Gastrocnemius medialis (tissue), 4 donors: Measurements from ENCODE around the gene LITAFD. TPM values are rescaled to one million over a fixed set of nuclear protein-coding genes. Genes with fewer than 3 reads are reported as not detected.
A peak's percentile ranks its signal among the peaks of the same experiment; 100 is the strongest.
"Not testable (repeated sequence)": the region's sequence is repeated elsewhere in the genome, so short reads cannot be mapped to it uniquely, and the experiment has no call there.

Experiments used
- ATAC-seq, 2 donors: fragments of 150-250 bp; one replicate each; pipeline ENCODE4 v1.9.1; 2016
- DNase-seq, 2 donors: peaks; one replicate each; pipeline ENCODE4 v3.0.0-alpha.2; 2019
- H3K27ac ChIP-seq, 4 donors: fragments of 200-600 bp; sonication (generic); 1 replicate in 1 of 4; 2 replicates in 3 of 4; pipeline ENCODE4 v1.5.1; 2016 to 2018; ENCODE audit warnings: mild to moderate bottlenecking in 2 of 4, moderate library complexity in 1 of 4
- H3K27me3 ChIP-seq, 3 donors: fragments of 200-600 bp; sonication (generic) in 2 of 3; 1 replicate in 1 of 3; 2 replicates in 2 of 3; pipeline versions ENCODE4 v1.5.1 to v1.6.0; 2016 to 2019; ENCODE audit warnings: mild to moderate bottlenecking in 1 of 3, moderate library complexity in 1 of 3
- H3K36me3 ChIP-seq, 2 donors: fragments of 200-600 bp; sonication (generic) in 1 of 2; one replicate each; pipeline ENCODE4 v1.5.1; 2017 to 2018
- H3K4me1 ChIP-seq, 2 donors: fragments of 200-600 bp; sonication (generic) in 1 of 2; one replicate each; pipeline ENCODE4 v1.5.1; 2016 to 2017; ENCODE audit warnings: mild to moderate bottlenecking in 2 of 2
- H3K4me3 ChIP-seq, 4 donors: fragments of 200-600 bp; sonication (generic) in 3 of 4; 1 replicate in 1 of 4; 2 replicates in 3 of 4; pipeline ENCODE4 v1.5.1; 2016 to 2019; ENCODE audit warnings: mild to moderate bottlenecking in 2 of 4
- H3K9me3 ChIP-seq, 3 donors: fragments of 200-600 bp; sonication (generic) in 2 of 3; 1 replicate in 1 of 3; 2 replicates in 2 of 3; pipeline ENCODE4 v1.5.1; 2016 to 2019
- POLR2A ChIP-seq, 2 donors: fragments of 450-650 bp; IDR thresholded peaks; one replicate each; pipeline ENCODE4 v1.6.1; 2017; ENCODE audit warnings: antibody characterized with exemption in 2 of 2, mild to moderate bottlenecking in 2 of 2, moderate library complexity in 2 of 2
- in situ Hi-C, 4 donors: fragments of 200-750 bp; cut with MboI; loops; one replicate each; pipeline versions ENCODE4 v1.15.0 to v1.8.0; 2017; ENCODE audit warnings: low sequenced_read_pairs in 4 of 4
- intact Hi-C: fragments of 100-400 bp; cut with DNase I; formaldehyde crosslinking; loops from one replicate; pipeline ENCODE4 v1.15.1; 2023; ENCODE audit warnings: low total_unique reads
- total RNA-seq, 4 donors: library from RNA; depleted of rRNA; stranded (reverse); fragments of >200 nt; gene quantifications; one replicate each; pipeline versions ENCODE4 v1.1.0 to v1.2.3, GENCODE V29; 2016
- TF ChIP-seq, protein P1 (sequence below), 5 experiments: fragments of 450-650 bp in 3 of 5; fragments of 200-600 bp in 2 of 5; sonication (generic) in 2 of 5; IDR thresholded peaks in 4 of 5; conservative IDR thresholded peaks in 1 of 5; 1 replicate in 4 of 5; 2 replicates in 1 of 5; pipeline ENCODE4 v1.5.1; 2016 to 2019; ENCODE audit warnings: antibody characterized with exemption in 5 of 5, mild to moderate bottlenecking in 3 of 5, moderate library complexity in 3 of 5

LITAFD gene
- total RNA-seq, 4 donors from 2014 or later = not detected

DNA sequence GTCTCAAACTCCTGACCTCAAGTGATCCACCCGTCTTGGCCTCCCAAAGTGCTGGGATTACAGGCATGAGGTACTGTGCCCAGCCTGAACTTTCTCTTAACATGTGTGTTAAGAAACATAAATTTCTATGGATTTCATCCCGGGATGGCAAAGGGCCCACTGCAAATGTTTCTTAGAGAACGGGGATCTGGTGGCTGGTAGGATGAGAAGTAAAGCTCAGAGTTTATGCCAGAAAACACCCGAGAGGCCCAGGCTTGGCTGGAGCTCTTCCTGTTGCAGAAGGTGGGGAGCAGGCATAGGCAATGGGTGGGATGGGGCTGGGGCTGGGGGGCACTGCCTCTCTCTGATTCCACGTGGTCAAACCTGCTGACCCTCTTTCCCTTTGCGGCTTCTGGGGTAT lies 7.8 kb upstream of the LITAFD start:
- in situ Hi-C loops = loop anchor here in 3 of 4 donors (10.0 kb wide), 3 partner anchors 80 to 220 kb away; partner anchors contain the start of genes PMM2 (in 3 of the 3) and TMEM186 (in 3 of the 3)
- H3K27me3 ChIP-seq = peaks cover 0 to 2% (median 0%) of the 10 kb centered on the region in 3 donors
- H3K27ac ChIP-seq = no peak overlapping the region
- H3K4me3 ChIP-seq = no peak overlapping the region
- ATAC-seq = no peak
- no peak for DNase-seq
- H3K4me1 ChIP-seq = peaks cover 0 to 1% of the 10 kb centered on the region in 2 donors
- TF ChIP-seq POLR2A (IDR thresholded peaks at IDR 0.05) = no peak
- TF ChIP-seq, protein P1, sequence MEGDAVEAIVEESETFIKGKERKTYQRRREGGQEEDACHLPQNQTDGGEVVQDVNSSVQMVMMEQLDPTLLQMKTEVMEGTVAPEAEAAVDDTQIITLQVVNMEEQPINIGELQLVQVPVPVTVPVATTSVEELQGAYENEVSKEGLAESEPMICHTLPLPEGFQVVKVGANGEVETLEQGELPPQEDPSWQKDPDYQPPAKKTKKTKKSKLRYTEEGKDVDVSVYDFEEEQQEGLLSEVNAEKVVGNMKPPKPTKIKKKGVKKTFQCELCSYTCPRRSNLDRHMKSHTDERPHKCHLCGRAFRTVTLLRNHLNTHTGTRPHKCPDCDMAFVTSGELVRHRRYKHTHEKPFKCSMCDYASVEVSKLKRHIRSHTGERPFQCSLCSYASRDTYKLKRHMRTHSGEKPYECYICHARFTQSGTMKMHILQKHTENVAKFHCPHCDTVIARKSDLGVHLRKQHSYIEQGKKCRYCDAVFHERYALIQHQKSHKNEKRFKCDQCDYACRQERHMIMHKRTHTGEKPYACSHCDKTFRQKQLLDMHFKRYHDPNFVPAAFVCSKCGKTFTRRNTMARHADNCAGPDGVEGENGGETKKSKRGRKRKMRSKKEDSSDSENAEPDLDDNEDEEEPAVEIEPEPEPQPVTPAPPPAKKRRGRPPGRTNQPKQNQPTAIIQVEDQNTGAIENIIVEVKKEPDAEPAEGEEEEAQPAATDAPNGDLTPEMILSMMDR (IDR thresholded peaks at IDR 0.05 in 4 of 5, conservative IDR thresholded peaks at IDR 0.05 in 1 of 5) = no peak
- H3K9me3 ChIP-seq = no peaks in the 10 kb centered on the region
- intact Hi-C loops = loop anchor here (5.0 kb wide), 1 partner anchor 52 kb away; no protein-coding TSS in a partner anchor
- H3K36me3 ChIP-seq = no peaks in the 10 kb centered on the region

DNA sequence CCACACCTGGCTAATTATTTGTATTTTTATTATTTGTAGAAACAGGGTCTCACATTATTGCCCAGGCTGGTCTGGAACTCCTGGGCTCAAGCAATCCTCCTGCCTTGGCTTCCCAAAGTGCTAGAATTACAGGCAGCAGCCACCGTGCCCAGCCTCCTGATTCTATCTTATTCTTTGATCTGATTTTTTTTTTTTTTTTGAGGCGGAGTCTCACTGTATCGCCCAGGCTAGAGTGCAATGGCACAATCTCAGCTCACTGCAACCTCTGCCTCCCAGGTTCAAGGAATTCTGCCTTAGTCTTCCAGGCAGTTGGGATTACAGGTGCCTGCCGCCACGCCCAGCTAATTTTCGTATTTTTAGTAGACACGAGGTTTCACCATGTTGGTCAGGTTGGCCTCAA lies 6.8 kb upstream of the LITAFD start:
- in situ Hi-C loops = loop anchor here in 3 of 4 donors (10.0 to 25.0 kb wide), 4 partner anchors 81 to 221 kb away; partner anchors contain the start of genes PMM2 (in 3 of the 3), TMEM186 (in 3 of the 3) and ABAT (in 1 of the 3)
- DNase-seq, H3K27me3 ChIP-seq, H3K9me3 ChIP-seq, H3K36me3 ChIP-seq, intact Hi-C loops, H3K4me1 ChIP-seq, H3K27ac ChIP-seq, H3K4me3 ChIP-seq, ATAC-seq: not testable (repeated sequence)

DNA sequence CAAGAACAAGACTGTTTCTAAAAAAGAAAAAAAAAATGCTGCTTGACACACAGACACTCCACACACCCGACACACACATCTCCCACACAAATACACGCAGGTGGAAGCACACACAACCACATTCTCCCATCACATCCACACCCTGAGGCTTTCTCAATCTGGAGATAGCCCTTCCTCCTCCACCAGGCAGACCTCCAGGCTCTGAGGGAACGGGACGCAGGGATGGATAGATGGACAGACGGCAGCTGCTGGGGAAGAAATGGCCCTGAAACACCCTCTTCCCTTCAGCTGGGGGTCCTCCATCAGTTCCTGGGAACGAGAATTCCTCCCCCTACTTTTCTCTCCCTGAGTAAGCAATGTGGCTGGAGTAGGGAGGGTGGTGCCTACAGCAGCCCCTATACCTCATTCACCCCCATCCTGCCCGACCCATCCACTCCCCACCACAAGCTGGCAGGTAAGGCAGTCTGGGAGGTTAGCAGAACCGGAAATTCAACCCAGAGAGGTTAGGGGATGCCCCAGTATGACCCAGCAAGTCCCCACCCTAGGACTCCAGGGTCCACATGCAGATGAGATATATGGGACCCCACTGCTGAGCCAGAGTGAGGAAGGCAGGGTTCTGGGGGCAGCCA lies 4.1 kb upstream of the LITAFD start:
- ATAC-seq (no peak), DNase-seq (no peak)
- in situ Hi-C loops (loop anchor here in 3 of 4 donors (10.0 to 25.0 kb wide), 4 partner anchors 83 to 223 kb away; partner anchors contain the start of genes PMM2 (in 3 of the 3), TMEM186 (in 3 of the 3) and ABAT (in 1 of the 3)), intact Hi-C loops (no loop called here)
- no peaks in the 10 kb centered on the region for H3K4me1 ChIP-seq
- no peak overlapping the region for H3K4me3 ChIP-seq
- H3K27me3 ChIP-seq = peaks cover 0 to 4% (median 2%) of the 10 kb centered on the region in 3 donors
- no peak overlapping the region for H3K27ac ChIP-seq
- H3K36me3 ChIP-seq = no peaks in the 10 kb centered on the region
- TF ChIP-seq POLR2A (IDR thresholded peaks at IDR 0.05) = no peak
- TF ChIP-seq, protein P1 (IDR thresholded peaks at IDR 0.05 in 4 of 5, conservative IDR thresholded peaks at IDR 0.05 in 1 of 5) = no peak
- H3K9me3 ChIP-seq = no peaks in the 10 kb centered on the region

DNA sequence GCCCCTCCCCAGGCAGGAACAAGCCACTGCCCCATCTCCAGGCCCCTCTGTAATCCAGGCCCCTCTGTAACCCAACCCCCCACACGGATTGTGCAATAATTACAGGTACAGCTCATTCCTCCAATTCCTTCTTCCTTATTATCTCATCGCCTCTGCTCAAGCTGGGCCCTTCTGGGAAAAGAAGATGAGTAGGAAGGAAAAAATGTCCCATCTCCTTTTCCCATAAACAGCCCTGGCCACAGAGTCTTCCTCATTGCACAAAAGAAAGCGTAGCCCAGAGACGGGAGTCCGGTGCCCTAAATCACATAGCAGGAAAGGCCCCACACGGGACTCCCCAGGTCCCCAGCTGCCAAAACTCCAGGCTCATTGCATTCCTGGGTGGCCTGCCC lies 3.6 kb upstream of the LITAFD start:
- peak; percentile 44 to 65 for ATAC-seq
- H3K4me3 ChIP-seq = no peak overlapping the region
- no peaks in the 10 kb centered on the region for H3K4me1 ChIP-seq
- H3K36me3 ChIP-seq = no peaks in the 10 kb centered on the region
- no peaks in the 10 kb centered on the region for H3K9me3 ChIP-seq
- H3K27me3 ChIP-seq = peaks cover 0 to 7% (median 4%) of the 10 kb centered on the region in 3 donors
- no peak for DNase-seq
- in situ Hi-C loops = loop anchor here in 3 of 4 donors (10.0 to 25.0 kb wide), 4 partner anchors 84 to 224 kb away; partner anchors contain the start of genes PMM2 (in 3 of the 3), TMEM186 (in 3 of the 3) and ABAT (in 1 of the 3)
- no peak for TF ChIP-seq POLR2A (IDR thresholded peaks at IDR 0.05)
- TF ChIP-seq, protein P1 (IDR thresholded peaks at IDR 0.05 in 4 of 5, conservative IDR thresholded peaks at IDR 0.05 in 1 of 5) = no peak
- intact Hi-C loops = no loop called here
- H3K27ac ChIP-seq = peak overlapping the region in 1 of 4 donors; percentile 9

DNA sequence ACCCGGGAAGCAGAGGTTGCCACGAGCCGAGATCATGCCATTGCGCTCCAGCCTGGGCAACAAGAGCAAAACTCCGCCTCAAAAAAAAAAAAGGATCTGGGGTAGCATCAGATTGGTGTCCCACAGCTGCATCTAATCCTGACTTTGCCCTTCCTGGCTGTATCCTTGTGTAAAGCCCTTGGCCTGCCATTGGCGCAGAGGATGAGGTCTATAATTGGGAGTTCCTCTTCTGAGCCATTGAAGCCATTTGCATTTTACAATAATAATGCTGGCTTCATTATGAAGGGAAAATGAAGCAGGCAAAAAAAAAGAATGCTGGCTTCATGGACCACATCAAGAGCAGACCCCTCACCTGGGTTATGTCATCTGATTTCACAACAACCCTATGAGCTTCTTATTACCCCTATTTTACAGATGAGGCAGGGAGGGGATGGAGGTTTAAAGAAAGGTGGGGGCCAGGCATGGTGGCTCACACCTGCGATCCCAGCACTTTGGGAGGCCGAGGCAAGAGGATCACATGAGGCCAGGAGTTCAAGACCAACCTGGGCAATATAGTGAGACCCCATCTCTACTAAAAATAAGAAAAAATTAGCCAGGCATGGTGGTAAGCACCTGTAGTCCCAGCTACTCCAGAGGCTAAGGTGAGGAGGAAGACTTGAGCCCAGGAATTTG lies 1.2 kb upstream of the LITAFD start:
- H3K27me3 ChIP-seq = peaks cover 0 to 8% (median 7%) of the 10 kb centered on the region in 3 donors
- DNase-seq (no peak), ATAC-seq (no peak)
- H3K4me1 ChIP-seq = peaks cover 0 to 19% of the 10 kb centered on the region in 2 donors
- no peaks in the 10 kb centered on the region for H3K36me3 ChIP-seq
- H3K27ac ChIP-seq = no peak overlapping the region
- no peak overlapping the region for H3K4me3 ChIP-seq
- TF ChIP-seq, protein P1 (IDR thresholded peaks at IDR 0.05 in 4 of 5, conservative IDR thresholded peaks at IDR 0.05 in 1 of 5) = no peak
- no peak for TF ChIP-seq POLR2A (IDR thresholded peaks at IDR 0.05)
- in situ Hi-C loops (loop anchor here in 3 of 4 donors (5.0 to 25.0 kb wide), 3 partner anchors 219 to 314 kb away; partner anchors contain the start of gene ABAT (in 1 of the 3)), intact Hi-C loops (loop anchor here (1.0 to 10.0 kb wide), 3 partner anchors 79 to 224 kb away; no protein-coding TSS in a partner anchor)
- no peaks in the 10 kb centered on the region for H3K9me3 ChIP-seq
